DND-41 (cell line): ENCODE results near the gene EPS8L3.

ENCODE experiments used
- ATAC-seq: fragments of 200-7000 bp; cut with Tn5 transposase; 3 replicates; pipeline ENCODE4 v1.9.1; 2021; ENCODE audit warnings: low read depth; ENCODE audit not compliant: insufficient read depth
- DNase-seq: peaks from one replicate; pipeline ENCODE4 v3.0.0-alpha.2; 2020
- H2AFZ ChIP-seq: 2 replicates; pipeline ENCODE4 v1.6.0; 2012; ENCODE audit warnings: low read depth, low read length
- H3K27ac ChIP-seq: 2 replicates; pipeline ENCODE4 v1.5.1; 2012; ENCODE audit warnings: low read length, inconsistent platforms
- H3K27me3 ChIP-seq: fragments of 200-600 bp; sonication (generic); 2 replicates; pipeline ENCODE4 v1.6.0; 2012; ENCODE audit warnings: low read length, mild to moderate bottlenecking, inconsistent platforms; ENCODE audit not compliant: insufficient read depth, poor library complexity
- H3K36me3 ChIP-seq: 2 replicates; pipeline ENCODE4 v1.5.1; 2012; ENCODE audit warnings: low read length, inconsistent platforms; ENCODE audit not compliant: insufficient read depth
- H3K4me1 ChIP-seq: 2 replicates; pipeline ENCODE4 v1.5.1; 2012; ENCODE audit warnings: mild to moderate bottlenecking, low read length; ENCODE audit not compliant: insufficient read depth
- H3K4me2 ChIP-seq: 2 replicates; pipeline ENCODE4 v1.6.0; 2012; ENCODE audit warnings: mild to moderate bottlenecking, moderate library complexity, low read length, inconsistent platforms; ENCODE audit not compliant: insufficient read depth
- H3K4me3 ChIP-seq, 2 experiments: fragments of 200-600 bp in 1 of 2; shearing (Covaris generic) in 1 of 2; 2 replicates each; pipeline ENCODE4 v1.5.1; 2012 to 2016; ENCODE audit warnings: inconsistent platforms in 2 of 2, low read length in 2 of 2, mild to moderate bottlenecking in 2 of 2, low read depth in 1 of 2, moderate library complexity in 1 of 2
- H3K79me2 ChIP-seq: 2 replicates; pipeline ENCODE4 v1.6.0; 2012; ENCODE audit warnings: low read length, inconsistent platforms; ENCODE audit not compliant: insufficient read depth
- H3K9ac ChIP-seq: 2 replicates; pipeline ENCODE4 v1.6.0; 2012; ENCODE audit warnings: low read depth, mild to moderate bottlenecking, inconsistent platforms, low read length, moderate library complexity
- H3K9me3 ChIP-seq: 2 replicates; pipeline ENCODE4 v1.5.1; 2012; ENCODE audit warnings: low read length, moderate library complexity, mild to moderate bottlenecking, inconsistent platforms; ENCODE audit not compliant: insufficient read depth, severe bottlenecking
- H4K20me1 ChIP-seq: 2 replicates; pipeline ENCODE4 v1.6.0; 2012; ENCODE audit warnings: low read length; ENCODE audit not compliant: insufficient read depth
- EZH2 ChIP-seq: IDR thresholded peaks from 3 replicates; pipeline ENCODE4 v1.6.1; 2012; ENCODE audit warnings: borderline replicate concordance, low read depth, mild to moderate bottlenecking, moderate library complexity, low read length, inconsistent platforms; ENCODE audit not compliant: severe bottlenecking
- TF ChIP-seq, protein P1 (sequence below): IDR thresholded peaks from 2 replicates; pipeline ENCODE4 v1.5.1; 2012; ENCODE audit warnings: borderline replicate concordance, low read length, moderate library complexity, mild to moderate bottlenecking; ENCODE audit not compliant: poor library complexity, severe bottlenecking; ENCODE audit errors: extremely low read depth

Gene EPS8L3

DNA sequence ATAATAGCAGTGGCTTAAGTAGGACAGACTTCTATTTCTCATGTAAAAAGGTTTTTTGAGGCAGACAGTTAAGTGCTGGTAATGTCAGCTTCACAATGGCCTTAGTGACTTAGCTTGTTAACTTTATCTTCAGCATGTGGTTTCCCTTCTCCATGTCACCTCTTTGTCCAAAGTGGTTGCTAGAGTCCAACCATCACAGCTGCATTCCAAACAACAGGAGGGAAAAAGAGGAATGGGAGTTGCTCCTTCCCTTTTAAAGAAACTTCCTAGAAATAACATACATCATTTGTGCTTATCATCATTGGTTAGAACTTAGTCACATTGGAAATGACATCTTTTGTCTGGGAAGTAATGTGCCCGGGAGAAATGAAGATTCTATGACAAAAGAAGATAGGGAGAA, 41.8 kb downstream of the EPS8L3 start:
- no peaks in the 10 kb centered on the region for H4K20me1 ChIP-seq
- ATAC-seq (no peak), DNase-seq (no peak)
- H3K27me3 ChIP-seq, result peaks cover 13% of the 10 kb centered on the region
- no peak overlapping the region for H3K27ac ChIP-seq
- no peaks in the 10 kb centered on the region for H3K36me3 ChIP-seq
- H3K4me3 ChIP-seq, result no peak overlapping the region; a peak in 1 of 4 replicates
- no peaks in the 10 kb centered on the region for H3K4me1 ChIP-seq
- no peaks in the 10 kb centered on the region for H3K9me3 ChIP-seq
- H2AFZ ChIP-seq, result no peak overlapping the region
- TF ChIP-seq, protein P1, sequence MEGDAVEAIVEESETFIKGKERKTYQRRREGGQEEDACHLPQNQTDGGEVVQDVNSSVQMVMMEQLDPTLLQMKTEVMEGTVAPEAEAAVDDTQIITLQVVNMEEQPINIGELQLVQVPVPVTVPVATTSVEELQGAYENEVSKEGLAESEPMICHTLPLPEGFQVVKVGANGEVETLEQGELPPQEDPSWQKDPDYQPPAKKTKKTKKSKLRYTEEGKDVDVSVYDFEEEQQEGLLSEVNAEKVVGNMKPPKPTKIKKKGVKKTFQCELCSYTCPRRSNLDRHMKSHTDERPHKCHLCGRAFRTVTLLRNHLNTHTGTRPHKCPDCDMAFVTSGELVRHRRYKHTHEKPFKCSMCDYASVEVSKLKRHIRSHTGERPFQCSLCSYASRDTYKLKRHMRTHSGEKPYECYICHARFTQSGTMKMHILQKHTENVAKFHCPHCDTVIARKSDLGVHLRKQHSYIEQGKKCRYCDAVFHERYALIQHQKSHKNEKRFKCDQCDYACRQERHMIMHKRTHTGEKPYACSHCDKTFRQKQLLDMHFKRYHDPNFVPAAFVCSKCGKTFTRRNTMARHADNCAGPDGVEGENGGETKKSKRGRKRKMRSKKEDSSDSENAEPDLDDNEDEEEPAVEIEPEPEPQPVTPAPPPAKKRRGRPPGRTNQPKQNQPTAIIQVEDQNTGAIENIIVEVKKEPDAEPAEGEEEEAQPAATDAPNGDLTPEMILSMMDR, result no peak
- no peaks in the 10 kb centered on the region for H3K79me2 ChIP-seq
- H3K9ac ChIP-seq, result no peak overlapping the region
- H3K4me2 ChIP-seq, result no peak overlapping the region

GRCh38 chr1:109721042-109721441, 42.7 kb downstream of the EPS8L3 start:
- Histone ChIP-seq H3K4me3 (no peak overlapping the region), H3K9me3 (no peaks in the 10 kb centered on the region), H3K9ac (no peak overlapping the region), H3K4me2 (no peak overlapping the region), H4K20me1 (no peaks in the 10 kb centered on the region), H3K79me2 (no peaks in the 10 kb centered on the region), H3K4me1 (no peaks in the 10 kb centered on the region), H3K27me3 (peaks cover 9% of the 10 kb centered on the region), H3K27ac (no peak overlapping the region), H2AFZ (no peak overlapping the region), H3K36me3 (no peaks in the 10 kb centered on the region)
- ATAC-seq, result no peak
- DNase-seq, result no peak
- no peak for TF ChIP-seq EZH2
- TF ChIP-seq, protein P1, result no peak

DNA sequence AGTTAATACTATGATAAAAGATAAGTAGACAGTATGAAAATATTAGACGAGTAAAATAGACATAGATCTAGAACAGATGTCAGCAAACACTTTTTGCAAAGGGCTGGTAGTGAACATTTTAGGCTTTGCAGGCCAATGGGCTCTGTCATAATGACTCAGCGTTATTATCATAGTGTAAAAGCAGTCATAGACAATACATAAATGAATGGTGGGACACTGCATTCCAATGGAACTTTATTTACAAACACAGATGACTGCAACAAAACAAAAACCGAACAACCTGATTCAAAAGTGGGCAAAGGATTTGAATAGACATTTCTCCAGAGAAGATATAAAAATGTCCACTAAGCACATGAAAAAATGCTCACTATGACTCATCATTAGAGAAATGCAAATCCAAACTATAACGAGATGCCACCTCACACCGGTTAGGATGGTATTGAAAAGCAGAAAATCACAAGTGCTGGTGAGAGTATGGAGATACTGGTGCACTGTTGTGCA, 44.3 kb downstream of the EPS8L3 start:
- no peak overlapping the region for H2AFZ ChIP-seq
- H3K27ac ChIP-seq, result no peak overlapping the region
- H3K79me2 ChIP-seq, result no peaks in the 10 kb centered on the region
- H3K9me3 ChIP-seq, result no peaks in the 10 kb centered on the region
- H4K20me1 ChIP-seq, result no peaks in the 10 kb centered on the region
- H3K4me2 ChIP-seq, result no peak overlapping the region
- peaks cover 3% of the 10 kb centered on the region for H3K27me3 ChIP-seq
- no peak overlapping the region for H3K4me3 ChIP-seq
- H3K9ac ChIP-seq, result no peak overlapping the region
- no peak for DNase-seq
- no peak; the same call in 2 of the 3 replicates for ATAC-seq
- H3K36me3 ChIP-seq, result no peaks in the 10 kb centered on the region
- TF ChIP-seq, protein P1, result no peak
- TF ChIP-seq EZH2, result no peak
- no peaks in the 10 kb centered on the region for H3K4me1 ChIP-seq

DNA sequence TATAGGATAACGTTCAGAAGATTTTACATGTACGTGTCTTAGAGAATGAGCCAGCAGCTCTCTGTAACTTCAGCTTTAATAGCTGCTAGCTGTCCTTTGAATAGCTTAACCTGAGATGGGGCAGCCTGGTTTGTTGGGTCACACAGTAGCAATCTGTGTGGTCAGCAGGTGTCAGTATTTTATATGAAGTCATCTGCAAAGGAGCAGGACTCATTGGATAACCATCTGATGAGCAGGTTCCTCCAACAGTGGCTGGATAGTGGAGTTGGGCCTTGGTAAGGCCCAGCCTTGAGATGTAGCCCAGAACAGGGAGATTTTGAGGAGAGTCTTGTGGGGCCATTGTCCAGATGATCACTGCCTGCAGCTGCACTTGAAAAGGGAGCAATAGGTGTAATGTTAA, 45.2 kb downstream of the EPS8L3 start:
- no peaks in the 10 kb centered on the region for H3K36me3 ChIP-seq
- H3K4me1 ChIP-seq, result no peaks in the 10 kb centered on the region
- no peak overlapping the region for H2AFZ ChIP-seq
- no peak overlapping the region for H3K4me2 ChIP-seq
- H3K27me3 ChIP-seq, result peaks cover 3% of the 10 kb centered on the region
- no peak overlapping the region for H3K4me3 ChIP-seq
- no peak overlapping the region for H3K9ac ChIP-seq
- no peaks in the 10 kb centered on the region for H3K79me2 ChIP-seq
- DNase-seq (no peak), ATAC-seq (no peak)
- H4K20me1 ChIP-seq, result no peaks in the 10 kb centered on the region
- no peak overlapping the region for H3K27ac ChIP-seq
- H3K9me3 ChIP-seq, result no peaks in the 10 kb centered on the region
- TF ChIP-seq, protein P1, result no peak
- no peak for TF ChIP-seq EZH2
